Psoas muscle (tissue), 8 donors: ENCODE data around the gene CCL20. TPM values are rescaled to one million over a fixed set of nuclear protein-coding genes. Genes with fewer than 3 reads are reported as not detected.

Experiments used
- ATAC-seq, 4 donors: fragments of 200-7000 bp; cut with Tn5 transposase; one replicate each; pipeline ENCODE4 v1.9.1; 2020; ENCODE audit warnings: moderate library complexity in 3 of 4, mild to moderate bottlenecking in 2 of 4
- DNase-seq, 2 donors: peaks; one replicate each; pipeline ENCODE4 v3.0.0-alpha.2; 2020
- H3K27ac ChIP-seq: fragments of 200-600 bp; one replicate; pipeline ENCODE4 v1.8.0; 2022
- H3K27me3 ChIP-seq, 3 donors: fragments of 200-600 bp in 1 of 3; one replicate each; pipeline versions ENCODE4 v1.6.1 to v1.8.0; 2013 to 2022; ENCODE audit warnings: low read length in 2 of 3, mild to moderate bottlenecking in 2 of 3, moderate library complexity in 1 of 3; ENCODE audit not compliant: insufficient read depth in 3 of 3
- H3K36me3 ChIP-seq, 2 donors: fragments of 200-600 bp in 1 of 2; one replicate each; pipeline versions ENCODE4 v1.6.1 to v1.8.0; 2013 to 2022; ENCODE audit warnings: low read depth in 1 of 2, mild to moderate bottlenecking in 1 of 2, moderate library complexity in 1 of 2; ENCODE audit not compliant: insufficient read depth in 1 of 2
- H3K4me1 ChIP-seq: fragments of 200-600 bp; one replicate; pipeline ENCODE4 v1.8.0; 2022
- H3K4me3 ChIP-seq: fragments of 200-600 bp; one replicate; pipeline ENCODE4 v1.8.0; 2022; ENCODE audit warnings: mild to moderate bottlenecking
- H3K9me3 ChIP-seq: fragments of 200-600 bp; one replicate; pipeline ENCODE4 v1.8.0; 2022
- WGBS, 3 donors: extraction: QIAGEN DNeasy Blood & Tissue Kit; methylation state at CpG; one replicate each; pipeline versions ENCODE4 v1.1.6 to v1.1.7; 2013; 5-methylcytosine and 5-hydroxymethylcytosine counted together
- intact Hi-C, 2 donors: fragments of 100-400 bp; cut with DNase I; formaldehyde crosslinking; loops; one replicate each; pipeline versions ENCODE4 v1.11.0 to v1.14.2; 2022
- polyA plus RNA-seq, 3 donors: library from polyadenylated mRNA; stranded (reverse); fragments of 200-250 nt; gene quantifications; one replicate each; pipeline ENCODE4 v1.2.3, GENCODE V29; 2013
- total RNA-seq, 4 donors: library from RNA; stranded (reverse); fragmentation: NEBNext Ultra II Directional in 2 of 4; extraction: Animal tissue kit (Norgen Biotek cat#: 25700) in 2 of 4; gene quantifications; one replicate each; pipeline versions ENCODE4 v1.2.1 to v1.2.4, GENCODE V29; 2021 to 2023
- TF ChIP-seq, protein P1 (sequence below): fragments of 200-600 bp; IDR thresholded peaks from one replicate; pipeline ENCODE4 v1.8.0; 2022; ENCODE audit warnings: antibody characterized with exemption
- donor health status: healthy with polysubstance abuse.
- donor health status: DM: no; HTN: no; CAD: no; lungs with moderate emphysema.
- donor health status: Bipolar disorder and iron deficiency.
- donor health status: healthy.
- donor health status: DM: yes; HTN: yes; CAD: no.
- donor health status: DM: no; HTN: no; CAD: no.
- donor health status: DM: no; HTN: no; CAD: no.
- donor health status: DM: yes; HTN: yes; CAD: no.

Gene CCL20
- total and polyA plus RNA-seq, 7 donors, result 0.18 to 0.92 (median 0.48) TPM; not detected in 3

DNA sequence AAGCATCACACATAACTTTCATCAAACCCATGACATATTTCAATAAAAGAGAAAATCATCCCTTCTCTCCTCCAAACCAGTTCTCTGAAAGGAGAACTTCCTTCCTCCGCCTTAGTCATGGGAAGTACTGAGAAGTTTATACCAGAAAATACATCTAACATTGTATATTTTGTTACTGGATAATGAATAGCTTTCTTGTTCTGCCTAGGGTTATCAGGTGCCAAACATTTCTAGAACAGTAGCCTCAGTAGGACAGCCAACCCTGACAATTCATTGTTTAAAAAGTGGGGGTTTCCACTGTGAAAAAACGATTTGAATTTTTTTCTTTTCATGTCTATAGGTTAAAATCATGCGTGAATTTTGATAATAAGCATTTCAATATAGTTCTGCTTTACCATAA lies 41.8 kb downstream of the CCL20 start:
- H3K27me3 ChIP-seq, result no peaks in the 10 kb centered on the region
- 54 to 66% (median 59%) methylated on average over 3 of the region's 3 CpGs for WGBS, 3 donors
- no peak for ATAC-seq

DNA sequence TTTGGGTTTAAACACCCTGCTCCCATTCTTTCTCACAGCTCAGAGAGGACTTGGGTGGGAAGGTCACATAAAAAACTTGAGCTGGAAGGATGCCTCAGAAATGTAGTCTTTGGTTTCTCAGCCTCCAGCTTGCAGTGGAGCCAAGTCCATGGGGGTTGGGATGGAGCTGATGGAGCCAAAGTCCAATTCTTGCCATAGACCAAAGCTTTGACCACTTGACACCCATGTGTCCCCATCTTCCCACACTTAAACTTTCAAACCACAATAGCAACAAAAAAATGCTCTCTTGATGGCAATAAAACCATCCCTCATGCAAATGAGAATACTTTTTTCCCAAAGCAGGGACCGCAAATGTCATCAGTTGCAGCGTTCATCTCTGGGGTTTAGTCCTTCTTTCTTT lies 43.1 kb downstream of the CCL20 start:
- no peaks in the 10 kb centered on the region for H3K36me3 ChIP-seq
- DNase-seq (no peak), ATAC-seq (no peak)
- H3K27me3 ChIP-seq, result no peaks in the 10 kb centered on the region
- H3K4me3 ChIP-seq, result no peak overlapping the region
- H3K4me1 ChIP-seq, result no peaks in the 10 kb centered on the region
- TF ChIP-seq, protein P1, sequence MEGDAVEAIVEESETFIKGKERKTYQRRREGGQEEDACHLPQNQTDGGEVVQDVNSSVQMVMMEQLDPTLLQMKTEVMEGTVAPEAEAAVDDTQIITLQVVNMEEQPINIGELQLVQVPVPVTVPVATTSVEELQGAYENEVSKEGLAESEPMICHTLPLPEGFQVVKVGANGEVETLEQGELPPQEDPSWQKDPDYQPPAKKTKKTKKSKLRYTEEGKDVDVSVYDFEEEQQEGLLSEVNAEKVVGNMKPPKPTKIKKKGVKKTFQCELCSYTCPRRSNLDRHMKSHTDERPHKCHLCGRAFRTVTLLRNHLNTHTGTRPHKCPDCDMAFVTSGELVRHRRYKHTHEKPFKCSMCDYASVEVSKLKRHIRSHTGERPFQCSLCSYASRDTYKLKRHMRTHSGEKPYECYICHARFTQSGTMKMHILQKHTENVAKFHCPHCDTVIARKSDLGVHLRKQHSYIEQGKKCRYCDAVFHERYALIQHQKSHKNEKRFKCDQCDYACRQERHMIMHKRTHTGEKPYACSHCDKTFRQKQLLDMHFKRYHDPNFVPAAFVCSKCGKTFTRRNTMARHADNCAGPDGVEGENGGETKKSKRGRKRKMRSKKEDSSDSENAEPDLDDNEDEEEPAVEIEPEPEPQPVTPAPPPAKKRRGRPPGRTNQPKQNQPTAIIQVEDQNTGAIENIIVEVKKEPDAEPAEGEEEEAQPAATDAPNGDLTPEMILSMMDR, result no peak
- H3K27ac ChIP-seq, result no peak overlapping the region
- 79 to 95% (median 92%) methylated on average over 2 of the region's 2 CpGs for WGBS, 3 donors
- no peaks in the 10 kb centered on the region for H3K9me3 ChIP-seq
- intact Hi-C loops, result no loop called here

More for the DNA sequence above, 41.8 kb downstream of the CCL20 start:
- DNase-seq, result no peak
- intact Hi-C loops, result no loop called here
- TF ChIP-seq, protein P1, result no peak
- no peak overlapping the region for H3K4me3 ChIP-seq
- H3K27ac ChIP-seq, result no peak overlapping the region
- H3K9me3 ChIP-seq, result no peaks in the 10 kb centered on the region
- no peaks in the 10 kb centered on the region for H3K36me3 ChIP-seq
- no peaks in the 10 kb centered on the region for H3K4me1 ChIP-seq

DNA sequence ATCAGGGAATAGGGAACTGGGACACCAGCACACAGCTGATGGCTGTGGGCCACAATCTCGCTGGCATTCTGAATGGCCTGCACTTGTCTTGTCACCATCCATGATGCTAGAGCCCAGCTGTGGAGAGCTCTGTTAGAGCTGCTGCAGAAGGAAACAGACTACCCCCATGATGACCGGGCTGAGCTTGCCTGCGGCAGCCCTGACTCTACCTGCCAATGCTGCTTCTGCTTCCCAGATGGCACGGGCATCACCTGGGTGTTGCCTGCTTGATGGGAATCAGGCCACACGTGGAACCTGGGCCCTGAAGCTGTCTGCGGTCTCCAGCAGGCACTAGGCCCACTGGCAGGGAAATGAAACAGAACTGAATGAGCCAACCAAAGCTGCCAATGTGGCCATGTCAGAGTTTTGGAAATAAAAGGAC lies 46.6 kb downstream of the CCL20 start:
- H3K27me3 ChIP-seq, result no peaks in the 10 kb centered on the region
- H3K9me3 ChIP-seq, result no peaks in the 10 kb centered on the region
- no peak overlapping the region for H3K27ac ChIP-seq
- ATAC-seq (no peak), DNase-seq (no peak)
- TF ChIP-seq, protein P1, result no peak
- intact Hi-C loops, result no loop called here
- H3K4me1 ChIP-seq, result no peaks in the 10 kb centered on the region
- no peak overlapping the region for H3K4me3 ChIP-seq
- 29 to 52% (median 32%) methylated on average over 6 of the region's 6 CpGs for WGBS, 3 donors
- no peaks in the 10 kb centered on the region for H3K36me3 ChIP-seq

DNA sequence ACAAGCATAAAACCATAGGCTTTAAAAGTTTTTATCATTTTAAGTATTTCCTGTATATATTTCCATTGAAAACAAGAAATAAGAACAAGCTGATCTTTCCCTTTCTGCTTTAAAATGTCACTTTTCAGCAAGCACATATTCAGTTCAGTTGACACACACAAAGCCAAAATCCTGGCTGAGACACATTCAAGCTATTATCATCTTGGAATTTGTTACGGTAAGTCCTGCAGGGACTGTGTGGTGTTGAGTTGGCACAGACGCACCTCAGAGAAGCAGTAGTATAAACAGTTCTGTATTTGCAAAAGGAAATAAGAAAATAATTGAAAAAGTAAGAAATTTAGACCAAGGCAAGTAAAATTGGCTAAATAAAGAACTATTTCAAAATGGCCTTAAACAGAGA lies 47.4 kb downstream of the CCL20 start:
- Histone ChIP-seq H3K27ac (no peak overlapping the region), H3K9me3 (no peaks in the 10 kb centered on the region), H3K36me3 (no peaks in the 10 kb centered on the region), H3K4me1 (no peaks in the 10 kb centered on the region), H3K4me3 (no peak overlapping the region), H3K27me3 (no peaks in the 10 kb centered on the region)
- 35 to 57% (median 46%) methylated on average over 2 of the region's 2 CpGs for WGBS, 3 donors
- TF ChIP-seq, protein P1, result no peak
- ATAC-seq (no peak), DNase-seq (no peak)
- intact Hi-C loops, result no loop called here

DNA sequence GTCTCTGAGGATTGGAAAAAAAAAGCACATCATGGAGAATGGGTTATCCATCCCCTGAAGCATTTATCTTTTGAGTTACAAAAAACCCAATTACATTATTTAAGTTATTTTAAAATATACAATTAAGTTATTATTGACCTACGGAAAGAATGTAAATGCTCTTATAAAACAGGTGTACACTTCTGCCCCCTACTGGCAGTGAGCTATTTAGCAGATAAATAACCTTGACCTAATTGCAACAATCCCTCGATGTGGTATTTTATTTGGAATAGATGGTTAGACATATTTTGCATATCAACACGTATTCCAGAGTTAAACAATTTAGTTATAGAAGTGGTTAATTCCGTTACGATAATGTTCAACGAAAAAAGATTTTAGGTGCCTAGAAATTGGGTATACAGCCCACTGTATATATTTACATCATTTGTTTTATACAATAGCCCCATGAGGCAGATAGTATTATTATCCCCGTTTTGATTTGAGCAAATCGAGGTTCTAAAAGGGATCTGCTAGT lies 48.6 kb downstream of the CCL20 start:
- H3K4me3 ChIP-seq, result no peak overlapping the region
- DNase-seq (no peak), ATAC-seq (no peak)
- intact Hi-C loops, result no loop called here
- peaks cover 0 to 2% (median 0%) of the 10 kb centered on the region in 3 donors for H3K27me3 ChIP-seq
- H3K4me1 ChIP-seq, result no peaks in the 10 kb centered on the region
- WGBS, 3 donors, result 43 to 64% (median 50%) methylated on average over 8 of the region's 8 CpGs
- TF ChIP-seq, protein P1, result peak; percentile 36
- H3K9me3 ChIP-seq, result no peaks in the 10 kb centered on the region
- no peak overlapping the region for H3K27ac ChIP-seq
- H3K36me3 ChIP-seq, result no peaks in the 10 kb centered on the region
